Neural progenitor cell (in vitro differentiated cells): Measurements from ENCODE around the gene RTN4RL1.
A peak's percentile ranks its signal among the peaks of the same experiment; 100 is the strongest.

ENCODE experiments used
- EZH2 ChIP-seq: fragments of 200-600 bp; sonication (generic); IDR thresholded peaks from 2 replicates; pipeline ENCODE4 v1.6.1; 2017; ENCODE audit warnings: antibody characterized with exemption, mild to moderate bottlenecking, moderate library complexity
- EZH2phosphoT487 ChIP-seq: fragments of 200-600 bp; sonication (generic); IDR thresholded peaks from 2 replicates; pipeline ENCODE4 v1.6.1; 2017; ENCODE audit warnings: antibody characterized with exemption
- TF ChIP-seq, protein P1 (sequence below): fragments of 200-600 bp; sonication (generic); IDR thresholded peaks from 2 replicates; pipeline ENCODE4 v1.5.1; 2017; ENCODE audit warnings: antibody characterized with exemption, mild to moderate bottlenecking

DNA sequence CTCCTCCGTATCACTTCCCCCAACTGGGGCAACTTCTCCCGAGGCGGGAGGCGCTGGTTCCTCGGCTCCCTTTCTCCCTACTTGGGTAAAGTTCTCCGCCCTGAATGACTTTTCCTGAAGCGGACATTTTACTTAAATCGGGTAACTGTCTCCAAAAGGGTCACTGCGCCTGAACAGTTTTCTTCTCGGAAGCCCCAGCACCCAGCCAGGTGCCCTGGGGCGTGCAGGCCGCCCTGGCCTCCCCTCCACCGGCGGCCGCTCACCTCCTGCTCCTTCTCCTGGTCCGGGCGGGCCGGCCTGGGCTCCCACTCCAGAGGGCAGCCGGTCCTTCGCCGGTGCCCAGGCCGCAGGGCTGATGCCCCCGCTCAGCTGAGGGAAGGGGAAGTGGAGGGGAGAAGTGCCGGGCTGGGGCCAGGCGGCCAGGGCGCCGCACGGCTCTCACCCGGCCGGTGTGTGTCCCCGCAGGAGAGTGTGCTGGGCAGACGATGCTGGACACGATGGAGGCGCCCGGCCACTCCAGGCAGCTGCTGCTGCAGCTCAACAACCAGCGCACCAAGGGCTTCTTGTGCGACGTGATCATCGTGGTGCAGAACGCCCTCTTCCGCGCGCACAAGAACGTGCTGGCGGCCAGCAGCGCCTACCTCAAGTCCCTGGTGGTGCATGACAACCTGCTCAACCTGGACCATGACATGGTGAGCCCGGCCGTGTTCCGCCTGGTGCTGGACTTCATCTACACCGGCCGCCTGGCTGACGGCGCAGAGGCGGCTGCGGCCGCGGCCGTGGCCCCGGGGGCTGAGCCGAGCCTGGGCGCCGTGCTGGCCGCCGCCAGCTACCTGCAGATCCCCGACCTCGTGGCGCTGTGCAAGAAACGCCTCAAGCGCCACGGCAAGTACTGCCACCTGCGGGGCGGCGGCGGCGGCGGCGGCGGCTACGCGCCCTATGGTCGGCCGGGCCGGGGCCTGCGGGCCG is 31.4 kb upstream of the RTN4RL1 start:
- TF ChIP-seq EZH2phosphoT487 (peak; percentile 97), EZH2 (peak; percentile 96)
- TF ChIP-seq, protein P1, sequence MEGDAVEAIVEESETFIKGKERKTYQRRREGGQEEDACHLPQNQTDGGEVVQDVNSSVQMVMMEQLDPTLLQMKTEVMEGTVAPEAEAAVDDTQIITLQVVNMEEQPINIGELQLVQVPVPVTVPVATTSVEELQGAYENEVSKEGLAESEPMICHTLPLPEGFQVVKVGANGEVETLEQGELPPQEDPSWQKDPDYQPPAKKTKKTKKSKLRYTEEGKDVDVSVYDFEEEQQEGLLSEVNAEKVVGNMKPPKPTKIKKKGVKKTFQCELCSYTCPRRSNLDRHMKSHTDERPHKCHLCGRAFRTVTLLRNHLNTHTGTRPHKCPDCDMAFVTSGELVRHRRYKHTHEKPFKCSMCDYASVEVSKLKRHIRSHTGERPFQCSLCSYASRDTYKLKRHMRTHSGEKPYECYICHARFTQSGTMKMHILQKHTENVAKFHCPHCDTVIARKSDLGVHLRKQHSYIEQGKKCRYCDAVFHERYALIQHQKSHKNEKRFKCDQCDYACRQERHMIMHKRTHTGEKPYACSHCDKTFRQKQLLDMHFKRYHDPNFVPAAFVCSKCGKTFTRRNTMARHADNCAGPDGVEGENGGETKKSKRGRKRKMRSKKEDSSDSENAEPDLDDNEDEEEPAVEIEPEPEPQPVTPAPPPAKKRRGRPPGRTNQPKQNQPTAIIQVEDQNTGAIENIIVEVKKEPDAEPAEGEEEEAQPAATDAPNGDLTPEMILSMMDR, result no peak
